ENCODE data around the gene FUZ. TPM values are rescaled to one million over a fixed set of nuclear protein-coding genes. Genes with fewer than 3 reads are reported as not detected.
A peak's percentile ranks its signal among the peaks of the same experiment; 100 is the strongest.

FUZ gene
- total and polyA plus RNA-seq, 2 of the 8 experiments (the other 6 are each of a cell fraction or from before 2014, with no cell fraction given): 28.4 to 33.9 TPM

GRCh38 chr19:49767967-49768581 lies 45.0 kb downstream of the FUZ start:
- Histone ChIP-seq H3K4ac (replicated peaks; ENCODE audit: insufficient read length, low read depth, low read length) (no peak overlapping the region), H3K4me1 (replicated peaks in 1 of 4; ENCODE audit: control insufficient read depth in 3 of 4, insufficient read depth in 4 of 4, low read length in 3 of 4) (peaks cover 0 to 7% (median 2%) of the 10 kb centered on the region in 4 experiments; a peak in 4 of 7 replicates), H4K5ac (ENCODE audit: insufficient read length, low read depth, low read length) (no peak overlapping the region), H3K9me3 (ENCODE audit: insufficient read depth in 2 of 2, low read depth in 1 of 2, low read length in 1 of 2) (no peaks in the 10 kb centered on the region), H2BK12ac (ENCODE audit: low read depth, low read length) (no peak overlapping the region), H2BK20ac (ENCODE audit: low read length) (no peak overlapping the region), H4K91ac (replicated peaks; ENCODE audit: insufficient read length, low read length) (no peak overlapping the region), H3K14ac (ENCODE audit: insufficient read length) (no peak overlapping the region), H3K79me1 (ENCODE audit: low read depth, low read length) (peaks cover 21% of the 10 kb centered on the region), H3K4me3 (ENCODE audit: extremely low read depth in 1 of 4, insufficient read depth in 2 of 4, low read depth in 3 of 4, low read length in 4 of 4) (peak overlapping the region; percentile 42 to 100 (median 85); a peak in 7 of 8 replicates), H2AK5ac (ENCODE audit: low read depth, low read length) (no peak overlapping the region), H3K79me2 (ENCODE audit: control insufficient read depth in 1 of 2, insufficient read depth in 2 of 2, low read length in 2 of 2) (peaks cover 0 to 24% of the 10 kb centered on the region in 2 experiments; a peak in 2 of 4 replicates), H3K27ac (ENCODE audit: low read depth, low read length) (no peak overlapping the region), H4K8ac (ENCODE audit: extremely low read depth, insufficient read depth, low read length) (no peak overlapping the region), H3K23me2 (ENCODE audit: low read depth, low read length) (peaks cover 11% of the 10 kb centered on the region), H2BK120ac (replicated peaks; ENCODE audit: low read depth, low read length) (no peak overlapping the region), H2BK15ac (ENCODE audit: low read length) (no peak overlapping the region), H2AFZ (ENCODE audit: low read length) (no peak overlapping the region), H3K27me3 (replicated peaks in 1 of 4; ENCODE audit: control insufficient read depth in 3 of 4, extremely low read depth in 1 of 4, insufficient read depth in 3 of 4, low read length in 3 of 4) (no peaks in the 10 kb centered on the region), H3K18ac (ENCODE audit: extremely low read depth, low read length) (no peak overlapping the region), H3K56ac (replicated peaks; ENCODE audit: insufficient read length, low read depth, low read length) (no peak overlapping the region), H4K20me1 (replicated peaks in 1 of 2; ENCODE audit: control insufficient read depth in 1 of 2, insufficient read depth in 2 of 2, low read length in 2 of 2) (peaks cover 0 to 4% of the 10 kb centered on the region in 2 experiments), H3K23ac (ENCODE audit: insufficient read length) (no peak overlapping the region), H2BK5ac (ENCODE audit: low read depth, low read length) (no peak overlapping the region), H3K36me3 (ENCODE audit: control insufficient read depth in 2 of 4, insufficient read depth in 4 of 4, low read length in 3 of 4) (no peaks in the 10 kb centered on the region; a peak in 1 of 8 replicates), H3K4me2 (ENCODE audit: insufficient read depth in 1 of 2, low read depth in 2 of 2, low read length in 2 of 2) (peak overlapping the region; percentile 82 to 94), H3K9ac (replicated peaks in 1 of 4; ENCODE audit: extremely low read depth in 1 of 4, low read depth in 3 of 4, low read length in 3 of 4) (no peak overlapping the region; a peak in 3 of 7 replicates)
- DNase-seq (ENCODE audit: low read depth in 1 of 2, low spot score in 2 of 2) (no peak), FAIRE-seq (no peak)
- ChIA-PET POLR2A (ENCODE audit: partially characterized antibody) (interaction anchor here (1.0 to 3.8 kb wide), 7 partner anchors 9 to 89 kb away, joined by 3 to 15 read pairs (median 4); partner anchors contain the start of genes CPT1C and FUZ), CTCF (ENCODE audit: partially characterized antibody) (interaction anchor here (1.0 to 1.8 kb wide), 5 partner anchors 9 to 51 kb away, joined by 3 to 6 read pairs (median 4); no protein-coding TSS in a partner anchor)
- no peak for TF ChIP-seq SUZ12 (IDR thresholded peaks at IDR 0.05; ENCODE audit: low read length)
- 86% methylated on average over 12 of the region's 12 CpGs; no CpG with 5 or more reads in 1 of the 2 experiments for WGBS, 2 experiments (ENCODE audit: extremely low coverage in 1 of 2, insufficient coverage in 1 of 2, insufficient read length in 1 of 2, insufficient replicate concordance in 2 of 2, low coverage in 1 of 2, low lambda C conversion rate in 2 of 2, missing lambda C conversion rate in 1 of 2)

Measured in H1 (cell line).